IMR-90 (cell line): ENCODE data around the gene SIRT2. TPM values are rescaled to one million over a fixed set of nuclear protein-coding genes. Genes with fewer than 3 reads are reported as not detected.

Experiments used
- ATAC-seq: fragments of 200-7000 bp; cut with Tn5 transposase; 2 replicates; pipeline ENCODE4 v1.9.1; 2020; ENCODE audit warnings: low read depth, mild to moderate bottlenecking, moderate library complexity
- BruUV-seq: library from RNA; stranded (reverse); fragments of 400-500 nt; replicated peaks from 2 replicates; lab custom pipeline; 2021; lab: Mats Ljungman, UMichigan
- CTCF ChIA-PET: fragments of 300-600 bp; formaldehyde crosslinking; extraction: SDS; loops from one replicate; lab custom pipeline; 2021; ENCODE audit warnings: antibody characterized with exemption; lab: Yijun Ruan, JAX
- POLR2A ChIA-PET: fragments of 300-600 bp; sonication (Branson Sonifier 250); formaldehyde crosslinking; loops from one replicate; lab custom pipeline; 2022; ENCODE audit warnings: antibody characterized with exemption; ENCODE audit not compliant: unreplicated experiment; lab: Charles Lee
- DNase-seq: peaks from one replicate; pipeline ENCODE4 v3.0.0; 2013
- H2AFZ ChIP-seq: replicated peaks from 2 replicates; pipeline ENCODE3; 2013; ENCODE audit warnings: low read length, mild to moderate bottlenecking; ENCODE audit not compliant: poor library complexity
- H2AK5ac ChIP-seq: 2 replicates; pipeline ENCODE4 v1.6.1; 2013; ENCODE audit warnings: low read depth, low read length, inconsistent platforms
- H2AK9ac ChIP-seq: replicated peaks from 2 replicates; pipeline ENCODE3; 2013; ENCODE audit warnings: mild to moderate bottlenecking, low read depth, low read length, moderate library complexity; ENCODE audit not compliant: poor library complexity
- H2BK120ac ChIP-seq: 2 replicates; pipeline ENCODE4 v1.6.1; 2013; ENCODE audit warnings: low read depth, low read length, inconsistent platforms
- H2BK15ac ChIP-seq: 3 replicates; pipeline ENCODE4 v1.6.1; 2013; ENCODE audit warnings: low read depth, low read length, inconsistent platforms
- H2BK20ac ChIP-seq: 2 replicates; pipeline ENCODE4 v1.6.1; 2013; ENCODE audit warnings: low read depth, mild to moderate bottlenecking, inconsistent platforms, low read length, moderate library complexity
- H2BK5ac ChIP-seq: 2 replicates; pipeline ENCODE4 v1.6.1; 2013; ENCODE audit warnings: mild to moderate bottlenecking, low read depth, low read length, inconsistent platforms; ENCODE audit not compliant: poor library complexity, severe bottlenecking
- H3K14ac ChIP-seq: replicated peaks from 2 replicates; pipeline ENCODE4 v1.6.1; 2013; ENCODE audit warnings: low read depth, low read length, inconsistent platforms
- H3K18ac ChIP-seq: 2 replicates; pipeline ENCODE4 v1.6.1; 2013; ENCODE audit warnings: low read depth, low read length, control low read depth
- H3K23ac ChIP-seq: 2 replicates; pipeline ENCODE4 v1.6.1; 2013; ENCODE audit warnings: low read depth, low read length, inconsistent platforms
- H3K27ac ChIP-seq: 2 replicates; pipeline ENCODE4 v1.5.1; 2013; ENCODE audit warnings: mild to moderate bottlenecking, control low read depth, low read length; ENCODE audit not compliant: insufficient read depth
- H3K27me3 ChIP-seq: 2 replicates; pipeline ENCODE4 v1.6.1; 2013; ENCODE audit warnings: low read length; ENCODE audit not compliant: control insufficient read depth, insufficient read depth
- H3K36me3 ChIP-seq: 2 replicates; pipeline ENCODE4 v1.6.1; 2013; ENCODE audit warnings: low read length, mixed read lengths; ENCODE audit not compliant: control insufficient read depth, insufficient read depth
- H3K4ac ChIP-seq: 2 replicates; pipeline ENCODE4 v1.6.1; 2013; ENCODE audit warnings: low read depth, low read length, inconsistent platforms
- H3K4me1 ChIP-seq: 2 replicates; pipeline ENCODE4 v1.6.1; 2013; ENCODE audit warnings: low read length, mixed read lengths; ENCODE audit not compliant: control insufficient read depth, insufficient read depth
- H3K4me2 ChIP-seq: 2 replicates; pipeline ENCODE4 v1.6.1; 2013; ENCODE audit warnings: low read depth, mild to moderate bottlenecking, control low read depth, low read length, moderate library complexity
- H3K4me3 ChIP-seq: 2 replicates; pipeline ENCODE4 v1.5.1; 2013; ENCODE audit warnings: low read depth, mild to moderate bottlenecking, control low read depth, low read length, moderate library complexity; ENCODE audit not compliant: insufficient read depth
- H3K56ac ChIP-seq: 2 replicates; pipeline ENCODE4 v1.6.1; 2013; ENCODE audit warnings: low read length, inconsistent platforms; ENCODE audit not compliant: insufficient read depth; ENCODE audit errors: extremely low read depth
- H3K79me1 ChIP-seq, 2 experiments: 2 replicates each; pipeline ENCODE4 v1.6.1; 2013; ENCODE audit warnings: low read length in 2 of 2, inconsistent platforms in 1 of 2, low read depth in 1 of 2
- H3K9ac ChIP-seq: 2 replicates; pipeline ENCODE4 v1.6.1; 2013; ENCODE audit warnings: low read depth, low read length, control low read depth
- H3K9me1 ChIP-seq: 2 replicates; pipeline ENCODE4 v1.6.1; 2013; ENCODE audit warnings: low read length, inconsistent platforms; ENCODE audit not compliant: insufficient read depth
- H3K9me3 ChIP-seq: 2 replicates; pipeline ENCODE4 v1.6.1; 2013; ENCODE audit warnings: low read length; ENCODE audit not compliant: control insufficient read depth, insufficient read depth
- H4K20me1 ChIP-seq: 2 replicates; pipeline ENCODE4 v1.6.1; 2013; ENCODE audit warnings: low read length, inconsistent platforms; ENCODE audit not compliant: insufficient read depth
- H4K5ac ChIP-seq: 2 replicates; pipeline ENCODE4 v1.6.1; 2013; ENCODE audit warnings: mild to moderate bottlenecking, low read depth, low read length, control low read depth
- H4K8ac ChIP-seq, 2 experiments: 2 replicates each; pipeline ENCODE4 v1.6.1; 2013; ENCODE audit warnings: low read depth in 2 of 2, low read length in 2 of 2, control low read depth in 1 of 2, inconsistent platforms in 1 of 2
- H4K91ac ChIP-seq: 2 replicates; pipeline ENCODE4 v1.6.1; 2013; ENCODE audit warnings: low read depth, low read length, inconsistent platforms; ENCODE audit not compliant: insufficient read depth
- BHLHE40 ChIP-seq: fragments of 150-350 bp; IDR thresholded peaks from 2 replicates; pipeline ENCODE4 v1.6.1; 2016; ENCODE audit warnings: mild to moderate bottlenecking, low read depth, low read length
- CEBPB ChIP-seq: IDR thresholded peaks from 2 replicates; pipeline ENCODE4 v1.6.1; 2012; ENCODE audit warnings: low read depth, low read length, improper control_type of control experiment
- CHD1 ChIP-seq: IDR thresholded peaks from 2 replicates; pipeline ENCODE4 v1.6.1; 2012; ENCODE audit warnings: low read depth, low read length, improper control_type of control experiment
- CTCF ChIP-seq: conservative IDR thresholded peaks from 2 replicates; pipeline ENCODE4 v1.5.1; 2012; ENCODE audit warnings: mild to moderate bottlenecking, low read depth, low read length, improper control_type of control experiment
- ELK1 ChIP-seq: fragments of 150-350 bp; IDR thresholded peaks from 2 replicates; pipeline ENCODE4 v1.6.1; 2016; ENCODE audit warnings: low read depth, mild to moderate bottlenecking, low read length, moderate library complexity, borderline replicate concordance
- MAFK ChIP-seq: IDR thresholded peaks from 2 replicates; pipeline ENCODE4 v1.6.1; 2012; ENCODE audit warnings: low read depth, low read length, improper control_type of control experiment
- MAZ ChIP-seq: IDR thresholded peaks from 2 replicates; pipeline ENCODE4 v1.6.1; 2012; ENCODE audit warnings: low read depth, mild to moderate bottlenecking, low read length, improper control_type of control experiment, moderate library complexity, borderline replicate concordance
- MXI1 ChIP-seq: IDR thresholded peaks from 2 replicates; pipeline ENCODE4 v1.6.1; 2012; ENCODE audit warnings: low read depth, mild to moderate bottlenecking, low read length, moderate library complexity, borderline replicate concordance
- NFE2L2 ChIP-seq: fragments of 150-350 bp; IDR thresholded peaks from 2 replicates; pipeline ENCODE4 v1.6.1; 2016; ENCODE audit warnings: low read depth, mild to moderate bottlenecking, low read length
- POLR2A ChIP-seq: IDR thresholded peaks from 2 replicates; pipeline ENCODE4 v1.6.1; 2012; ENCODE audit warnings: mild to moderate bottlenecking, low read depth, low read length
- RAD21 ChIP-seq: IDR thresholded peaks from 2 replicates; pipeline ENCODE4 v1.6.1; 2012; ENCODE audit warnings: low read length, improper control_type of control experiment
- RCOR1 ChIP-seq: IDR thresholded peaks from 2 replicates; pipeline ENCODE4 v1.6.1; 2012; ENCODE audit warnings: mild to moderate bottlenecking, low read length, improper control_type of control experiment; ENCODE audit not compliant: insufficient replicate concordance
- RFX5 ChIP-seq: IDR thresholded peaks from 2 replicates; pipeline ENCODE4 v1.8.0; 2012; ENCODE audit warnings: low read depth, mild to moderate bottlenecking, low read length, moderate library complexity
- SMC3 ChIP-seq: fragments of 150-350 bp; IDR thresholded peaks from 2 replicates; pipeline ENCODE4 v1.6.1; 2016; ENCODE audit warnings: low read depth, mild to moderate bottlenecking, antibody characterized with exemption, low read length, moderate library complexity
- WGBS, 2 experiments: methylation state at CpG; one replicate each; pipeline versions ENCODE4 v1.1.5 to v1.1.7; 2013; ENCODE audit warnings: missing lambda C conversion rate in 2 of 2; ENCODE audit not compliant: insufficient read length in 1 of 2; ENCODE audit errors: extremely low coverage in 2 of 2; 5-methylcytosine and 5-hydroxymethylcytosine counted together
- dilution Hi-C: fragments of 300-500 bp; cut with HindIII; formaldehyde crosslinking; loops from one replicate; pipeline ENCODE4 v1.14.3; 2018; ENCODE audit warnings: low sequenced_read_pairs; ENCODE audit not compliant: unreplicated experiment
- in situ Hi-C: fragments of 300-500 bp; cut with MboI; formaldehyde crosslinking; loops from 3 replicates; pipeline ENCODE4 v1.14.3; 2019; ENCODE audit warnings: low sequenced_read_pairs, inconsistent platforms, mixed read lengths
- intact Hi-C: fragments of 100-400 bp; cut with micrococcal nuclease; formaldehyde crosslinking; loops from 2 replicates; pipeline ENCODE4 v1.10.0; 2022
- polyA plus RNA-seq, 3 experiments: library from polyadenylated mRNA; depleted of rRNA; stranded (reverse); fragments of >200 nt; gene quantifications; 2 replicates each; pipeline ENCODE4 v1.2.3, GENCODE V29; 2012; ENCODE audit warnings: low replicate concordance in 1 of 3
- total RNA-seq: library from RNA; depleted of rRNA; stranded (reverse); fragments of >200 nt; gene quantifications from 2 replicates; pipeline ENCODE4 v1.2.3, GENCODE V29; 2012

SIRT2 gene
- total and polyA plus RNA-seq, 2 of the 4 experiments (the other 2 are of a cell fraction) = 43.0 to 50.0 TPM

- H2BK120ac ChIP-seq = no peak overlapping the region
- no peak overlapping the region for H3K4ac ChIP-seq
- H2AK5ac ChIP-seq = no peak overlapping the region
- H3K14ac ChIP-seq = no peak overlapping the region
- no peak overlapping the region for H2BK20ac ChIP-seq
- no peak overlapping the region for H3K23ac ChIP-seq
- H3K27ac ChIP-seq = no peak overlapping the region
- DNase-seq = no peak
- no peaks in the 10 kb centered on the region for H3K79me1 ChIP-seq
- H3K4me1 ChIP-seq = no peaks in the 10 kb centered on the region; the same call in 1 of the 2 replicates
- TF ChIP-seq MAZ = no peak
- TF ChIP-seq CHD1 = no peak
- TF ChIP-seq CTCF = no peak
- TF ChIP-seq ELK1 = no peak
- TF ChIP-seq BHLHE40 = no peak
- no peak for TF ChIP-seq SMC3
- no peak for TF ChIP-seq MAFK
- TF ChIP-seq POLR2A = no peak
- no peak for TF ChIP-seq RAD21
- TF ChIP-seq RFX5 = no peak
- no peak for TF ChIP-seq RCOR1
- no peak for TF ChIP-seq CEBPB
- TF ChIP-seq MXI1 = no peak
- no peak for TF ChIP-seq NFE2L2
- in situ Hi-C loops = no loop called here
- no TSS peak for BruUV-seq
- no peaks in the 10 kb centered on the region for H3K27me3 ChIP-seq
- no peak overlapping the region for H2BK15ac ChIP-seq
- intact Hi-C loops = no loop called here
- 40% methylated on average over 2 of the region's 10 CpGs; no CpG with 5 or more reads in 1 of the 2 experiments for WGBS, 2 experiments
- no peak overlapping the region for H4K5ac ChIP-seq
- CTCF ChIA-PET = no interaction called here
- no peak overlapping the region for H3K18ac ChIP-seq
- no peaks in the 10 kb centered on the region for H3K9me3 ChIP-seq
- no peak for ATAC-seq
- no peaks in the 10 kb centered on the region for H3K9me1 ChIP-seq
- H3K56ac ChIP-seq = no peak overlapping the region
- H4K8ac ChIP-seq = no peak overlapping the region
- H3K4me3 ChIP-seq = no peak overlapping the region
- no peak overlapping the region for H2AK9ac ChIP-seq
- dilution Hi-C loops = no loop called here
- no peak overlapping the region for H4K91ac ChIP-seq
- POLR2A ChIA-PET = no interaction called here
- no peak overlapping the region for H3K4me2 ChIP-seq
- H3K36me3 ChIP-seq = no peaks in the 10 kb centered on the region
- no peak overlapping the region for H2AFZ ChIP-seq
- no peak overlapping the region for H2BK5ac ChIP-seq
- no peaks in the 10 kb centered on the region for H4K20me1 ChIP-seq
- no peak overlapping the region for H3K9ac ChIP-seq
Observed at GRCh38 chr19:38862321-38863059, 36.9 kb downstream of the SIRT2 start.
